Naive thymus-derived CD8-positive, alpha-beta T cell (primary cell): ENCODE results near the gene FMO3. TPM values are rescaled to one million over a fixed set of nuclear protein-coding genes. Genes with fewer than 3 reads are reported as not detected.

Experiments
- ATAC-seq, 2 donors: fragments of 150-1000 bp; cut with Tn5 transposase in 1 of 2; sonication (Bioruptor Pico), chemical (Tn5 transposase) in 1 of 2; 1 replicate in 1 of 2; 2 replicates in 1 of 2; pipeline ENCODE4 v1.10.0; 2021; ENCODE audit warnings: mild to moderate bottlenecking in 2 of 2, moderate library complexity in 2 of 2
- POLR2A ChIA-PET: fragments of 350-600 bp; sonication (Branson Sonifier 250); formaldehyde crosslinking; loops from one replicate; lab custom pipeline; 2021; ENCODE audit warnings: antibody characterized with exemption; lab: Charles Lee
- DNase-seq, 10 donors: peaks; one replicate each; pipeline versions ENCODE4 v3.0.0 to v3.0.0-alpha.2; 2020 to 2022
- H3K27ac Mint-ChIP-seq, 10 donors: one replicate each; pipeline ENCODE4 v1.8.0; 2020 to 2022; ENCODE audit warnings: mild to moderate bottlenecking in 10 of 10, mixed read lengths in 10 of 10, moderate library complexity in 4 of 10, inconsistent platforms in 1 of 10
- H3K27me3 Mint-ChIP-seq, 5 donors: one replicate each; pipeline ENCODE4 v1.8.0; 2021 to 2022; ENCODE audit warnings: mixed read lengths in 5 of 5
- H3K36me3 Mint-ChIP-seq, 3 donors: one replicate each; pipeline ENCODE4 v1.8.0; 2020 to 2022; ENCODE audit warnings: mixed read lengths in 3 of 3, mild to moderate bottlenecking in 2 of 3, inconsistent platforms in 1 of 3
- H3K4me1 Mint-ChIP-seq, 4 donors: one replicate each; pipeline ENCODE4 v1.8.0; 2021 to 2022; ENCODE audit warnings: mixed read lengths in 4 of 4
- H3K4me3 Mint-ChIP-seq, 10 donors: one replicate each; pipeline ENCODE4 v1.8.0; 2020 to 2022; ENCODE audit warnings: mild to moderate bottlenecking in 10 of 10, mixed read lengths in 10 of 10, moderate library complexity in 6 of 10, inconsistent platforms in 1 of 10
- H3K9me3 Mint-ChIP-seq, 9 donors: one replicate each; pipeline ENCODE4 v1.8.0; 2020 to 2022; ENCODE audit warnings: mixed read lengths in 9 of 9, mild to moderate bottlenecking in 3 of 9, inconsistent platforms in 1 of 9, moderate library complexity in 1 of 9
- polyA plus RNA-seq, 3 donors: library from polyadenylated mRNA; unstranded; fragments of 300-500 nt; fragmentation: Illumina TruSeq; gene quantifications; one replicate each; pipeline ENCODE4 v1.2.3, GENCODE V29; 2021
- total RNA-seq, 8 experiments: library from RNA in 2 of 8; stranded (reverse) in 2 of 8; gene quantifications; one replicate each; pipeline ENCODE4 v1.2.3 and lab custom pipeline; 2021 to 2026

The FMO3 gene
- total RNA-seq (not detected), polyA plus RNA-seq (not detected), total RNA-seq (lab: John Stamatoyannopoulos, UW) (0 reads per million in 6 experiments)

DNA sequence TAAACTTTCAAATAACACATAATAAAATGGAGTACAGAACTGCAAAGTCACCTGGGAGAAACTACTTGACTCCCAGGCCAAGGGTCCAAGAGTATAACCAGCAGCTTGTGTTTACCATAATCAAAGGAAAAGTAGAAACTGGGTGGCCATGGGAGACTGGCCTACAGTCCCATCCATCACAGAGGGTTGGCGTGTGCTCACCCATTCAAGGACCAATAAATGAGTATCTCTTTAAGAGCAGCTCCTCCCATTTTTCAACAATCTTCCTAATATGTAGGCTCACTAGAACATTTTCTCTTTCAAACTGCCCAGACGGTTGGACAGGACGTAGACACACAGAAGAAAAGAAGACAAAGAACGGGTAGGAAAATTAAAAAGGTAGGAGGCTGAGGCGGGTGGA is at the start of gene FMO3:
TSS of gene FMO3 (plus strand) at position 302 of the 400 bp plus-strand sequence. CDS start 1,754 bp downstream, outside the sequence.
- H3K4me3 Mint-ChIP-seq, result no peak within 1 kb of the TSS
- DNase-seq (no peak), ATAC-seq (no peak)
- peaks cover 0 to 2% (median 0%) of the 10 kb centered on the region in 9 donors for H3K9me3 Mint-ChIP-seq
- no peaks in the 10 kb centered on the region for H3K4me1 Mint-ChIP-seq
- POLR2A ChIA-PET, result no interaction called here
- H3K27ac Mint-ChIP-seq, result no peak within 1 kb of the TSS
- peaks cover 0 to 4% (median 2%) of the 10 kb centered on the region in 5 donors for H3K27me3 Mint-ChIP-seq
- peaks cover 0 to 3% (median 0%) of the 10 kb centered on the region in 3 donors for H3K36me3 Mint-ChIP-seq

DNA sequence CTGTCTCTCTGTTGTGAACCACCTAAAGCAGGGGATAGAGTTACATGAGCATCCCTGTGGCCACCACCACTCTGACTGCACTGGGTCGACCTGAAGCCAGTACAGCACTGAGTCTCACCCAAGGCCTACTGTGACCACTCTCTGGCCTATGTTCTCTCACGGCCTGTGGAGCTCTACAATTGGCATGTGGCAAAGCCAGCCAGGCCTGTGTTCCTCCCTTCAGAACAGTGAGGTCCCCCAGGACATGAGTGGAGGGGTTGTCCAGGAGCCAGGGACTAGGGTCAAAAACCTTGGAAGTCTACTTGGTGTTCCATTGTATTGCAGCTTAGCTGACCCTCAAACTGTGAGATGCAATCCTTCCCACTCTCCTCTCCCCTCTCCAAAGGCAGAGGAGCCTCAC is 42.7 kb upstream of the FMO3 start:
- no peak for ATAC-seq
- POLR2A ChIA-PET, result no interaction called here
- H3K36me3 Mint-ChIP-seq, result peaks cover 0 to 24% (median 0%) of the 10 kb centered on the region in 3 donors
- peaks cover 8 to 59% (median 35%) of the 10 kb centered on the region in 9 donors for H3K9me3 Mint-ChIP-seq
- no peaks in the 10 kb centered on the region for H3K4me1 Mint-ChIP-seq
- no peak overlapping the region for H3K4me3 Mint-ChIP-seq
- no peak for DNase-seq
- peaks cover 3 to 29% (median 14%) of the 10 kb centered on the region in 5 donors for H3K27me3 Mint-ChIP-seq
- H3K27ac Mint-ChIP-seq, result no peak overlapping the region

DNA sequence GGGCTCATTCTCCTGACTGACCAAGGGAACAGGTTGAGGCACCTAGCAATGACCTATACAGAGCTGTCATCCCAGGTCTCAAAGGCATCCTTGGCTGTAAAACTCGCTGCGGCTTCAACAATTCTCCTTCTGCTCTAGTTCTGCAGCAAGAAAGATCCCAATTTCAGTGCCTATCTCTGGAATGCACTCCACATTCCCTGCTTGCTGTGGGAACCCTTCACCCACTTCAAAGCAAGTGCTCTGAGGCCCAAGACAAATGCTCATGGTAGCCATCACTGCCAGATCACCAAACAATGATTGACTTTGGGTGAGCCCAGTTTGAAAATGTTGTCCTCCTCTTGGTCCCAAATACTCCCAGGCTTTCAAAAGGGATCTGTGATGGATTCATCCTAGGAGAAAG is 37.7 kb upstream of the FMO3 start:
- Mint-ChIP-seq H3K27ac (no peak overlapping the region), H3K36me3 (peaks cover 0 to 10% (median 0%) of the 10 kb centered on the region in 3 donors), H3K4me3 (no peak overlapping the region), H3K4me1 (no peaks in the 10 kb centered on the region), H3K9me3 (peaks cover 0 to 36% (median 10%) of the 10 kb centered on the region in 9 donors), H3K27me3 (peaks cover 8 to 33% (median 20%) of the 10 kb centered on the region in 5 donors)
- ATAC-seq (no peak), DNase-seq (no peak)
- POLR2A ChIA-PET, result no interaction called here

DNA sequence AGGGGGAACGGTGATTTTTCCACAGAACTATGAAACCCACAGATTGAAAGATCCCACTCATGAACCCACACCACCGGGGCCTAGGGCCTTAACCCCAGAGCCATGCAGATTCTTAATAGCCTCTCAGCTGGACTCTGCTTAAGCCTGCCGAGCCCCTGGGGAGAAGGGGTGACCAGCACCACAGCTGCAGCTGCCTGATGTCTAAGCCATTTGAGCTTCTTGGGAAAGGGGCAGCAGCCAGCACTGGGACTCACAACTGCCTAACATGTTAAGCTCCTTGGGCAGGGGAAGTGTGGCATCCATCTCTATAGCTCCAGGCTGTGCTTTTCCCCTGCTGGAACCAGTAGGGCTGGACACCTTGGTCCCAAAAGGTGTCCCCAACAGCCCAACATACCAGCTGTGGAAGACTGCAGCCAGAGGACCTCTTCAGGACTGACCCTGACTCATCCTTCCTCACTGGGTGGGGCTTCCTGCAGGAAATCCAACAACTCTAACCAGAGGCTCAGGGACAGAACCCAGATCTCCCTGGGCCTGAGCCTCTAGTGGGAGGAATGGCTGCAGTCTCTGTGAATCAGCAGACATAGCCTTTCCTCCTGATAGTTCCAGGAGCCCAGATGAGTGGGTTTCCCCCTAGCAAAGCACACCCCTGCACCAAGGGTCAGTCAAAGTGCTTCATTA is 34.6 kb upstream of the FMO3 start:
- POLR2A ChIA-PET, result no interaction called here
- peaks cover 0 to 37% (median 4%) of the 10 kb centered on the region in 9 donors for H3K9me3 Mint-ChIP-seq
- no peak for ATAC-seq
- no peaks in the 10 kb centered on the region for H3K4me1 Mint-ChIP-seq
- H3K4me3 Mint-ChIP-seq, result no peak overlapping the region
- peaks cover 0 to 4% (median 0%) of the 10 kb centered on the region in 3 donors for H3K36me3 Mint-ChIP-seq
- no peak for DNase-seq
- H3K27ac Mint-ChIP-seq, result peak overlapping the region in 1 of 10 donors; percentile 80
- H3K27me3 Mint-ChIP-seq, result peaks cover 8 to 23% (median 12%) of the 10 kb centered on the region in 5 donors

DNA sequence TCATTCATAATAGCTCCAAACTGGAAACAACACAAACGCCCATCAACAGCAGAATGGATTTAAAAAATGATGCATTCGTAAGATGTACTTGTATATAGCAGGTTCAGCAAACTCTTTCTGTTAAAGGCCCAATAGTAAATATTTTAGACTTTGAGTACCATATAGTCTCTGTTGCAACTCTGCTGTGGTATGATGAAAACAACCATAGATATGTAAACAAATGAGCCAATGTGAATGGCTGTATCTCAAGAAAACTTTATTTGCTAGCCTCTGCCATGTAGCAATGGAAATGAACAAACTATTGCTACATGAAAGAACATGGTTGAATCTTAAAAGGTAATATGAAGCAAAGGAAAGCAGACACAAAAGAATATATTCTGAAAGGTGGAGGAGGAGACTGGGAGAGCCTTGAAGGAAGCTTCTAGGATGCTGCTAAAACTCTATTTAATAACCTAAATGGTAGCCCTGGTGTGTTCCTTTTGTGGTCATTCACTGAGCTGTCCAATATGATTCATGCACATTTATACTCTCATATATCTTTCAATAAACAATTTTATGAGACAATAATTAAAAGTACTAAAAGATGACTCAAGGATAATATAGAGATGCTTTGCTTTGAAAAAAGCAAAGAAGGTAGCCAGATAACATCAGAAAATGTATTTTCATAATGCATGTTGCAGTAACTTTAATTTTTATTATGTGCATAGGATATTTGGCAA is 29.1 kb upstream of the FMO3 start:
- no peak for ATAC-seq

DNA sequence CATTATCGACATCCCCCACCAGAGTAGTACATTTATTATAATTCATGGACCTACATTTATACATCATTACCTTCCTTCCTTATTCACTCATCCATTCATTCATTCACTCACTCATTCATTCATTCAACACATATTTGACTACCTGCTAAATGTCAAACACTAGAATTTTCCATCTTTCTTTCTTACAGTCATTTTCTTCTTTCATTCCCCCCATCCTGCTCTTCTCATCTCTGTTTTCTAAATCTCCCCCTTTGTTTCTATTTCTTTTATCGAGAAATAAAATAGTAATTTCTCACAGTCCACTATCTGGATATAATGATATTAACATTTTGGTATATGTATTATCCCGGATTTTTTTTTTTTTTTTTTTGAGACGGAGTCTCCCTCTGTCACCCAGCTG is 27.8 kb upstream of the FMO3 start:
- Mint-ChIP-seq H3K27me3 (peaks cover 2 to 10% (median 3%) of the 10 kb centered on the region in 5 donors), H3K36me3 (no peaks in the 10 kb centered on the region), H3K9me3 (peaks cover 0 to 18% (median 2%) of the 10 kb centered on the region in 9 donors), H3K4me3 (no peak overlapping the region), H3K27ac (no peak overlapping the region), H3K4me1 (no peaks in the 10 kb centered on the region)
- DNase-seq (no peak), ATAC-seq (no peak)
- POLR2A ChIA-PET, result no interaction called here

More for the DNA sequence above, 29.1 kb upstream of the FMO3 start:
- H3K4me3 Mint-ChIP-seq, result no peak overlapping the region
- no peaks in the 10 kb centered on the region for H3K36me3 Mint-ChIP-seq
- POLR2A ChIA-PET, result no interaction called here
- peaks cover under 1 to 10% (median 2%) of the 10 kb centered on the region in 5 donors for H3K27me3 Mint-ChIP-seq
- H3K4me1 Mint-ChIP-seq, result no peaks in the 10 kb centered on the region
- H3K27ac Mint-ChIP-seq, result no peak overlapping the region
- peaks cover 0 to 31% (median 2%) of the 10 kb centered on the region in 9 donors for H3K9me3 Mint-ChIP-seq
- no peak for DNase-seq

DNA sequence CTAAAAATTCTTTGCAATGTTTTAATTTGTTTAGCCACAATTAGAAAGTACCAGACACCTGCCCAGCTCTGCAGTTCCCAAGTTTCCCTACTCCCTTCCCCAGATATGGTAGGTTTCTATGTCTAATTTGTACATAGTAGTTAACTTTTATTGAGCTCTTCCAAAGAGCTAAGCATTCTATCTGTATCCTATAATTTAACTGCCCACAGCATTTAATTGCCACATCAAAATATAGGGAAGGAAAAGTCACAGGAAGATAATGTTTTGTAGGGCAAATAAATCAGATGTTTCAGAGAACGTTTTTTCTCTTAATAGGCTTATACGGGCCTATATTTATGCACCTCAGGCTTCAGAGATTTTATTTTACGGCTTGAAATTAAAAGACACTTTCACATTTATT is 15.7 kb upstream of the FMO3 start:
- Mint-ChIP-seq H3K4me1 (no peaks in the 10 kb centered on the region), H3K27ac (no peak overlapping the region), H3K4me3 (no peak overlapping the region), H3K9me3 (peaks cover 0 to 2% (median 0%) of the 10 kb centered on the region in 9 donors), H3K36me3 (no peaks in the 10 kb centered on the region), H3K27me3 (peaks cover 2 to 22% (median 12%) of the 10 kb centered on the region in 5 donors)
- ATAC-seq (no peak), DNase-seq (no peak)
- POLR2A ChIA-PET, result no interaction called here

DNA sequence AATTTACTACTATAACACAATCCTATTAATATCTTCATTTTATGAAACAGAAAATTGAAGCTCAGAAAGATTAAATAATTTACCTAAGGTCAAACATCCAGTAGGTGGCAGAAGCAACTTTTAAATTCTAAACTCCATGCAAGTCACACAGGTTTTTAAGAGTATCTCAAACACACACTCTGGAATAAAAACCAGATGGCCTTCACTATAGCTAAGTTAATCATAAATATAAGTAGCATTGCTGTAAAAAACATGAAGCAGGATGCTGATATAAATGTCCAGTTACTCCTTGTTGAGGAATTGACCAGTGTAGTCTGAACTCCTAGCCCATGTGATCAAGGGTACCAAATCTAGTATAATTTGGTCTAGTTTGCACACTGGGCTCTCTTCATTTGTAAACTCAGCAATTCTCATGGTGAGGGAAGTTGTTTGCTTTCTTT is 9.4 kb upstream of the FMO3 start:
- peaks cover 0 to 2% (median 0%) of the 10 kb centered on the region in 9 donors for H3K9me3 Mint-ChIP-seq
- DNase-seq (no peak), ATAC-seq (no peak)
- no peaks in the 10 kb centered on the region for H3K4me1 Mint-ChIP-seq
- H3K36me3 Mint-ChIP-seq, result no peaks in the 10 kb centered on the region
- H3K27me3 Mint-ChIP-seq, result peaks cover 2 to 20% (median 8%) of the 10 kb centered on the region in 5 donors
- H3K4me3 Mint-ChIP-seq, result no peak overlapping the region
- H3K27ac Mint-ChIP-seq, result no peak overlapping the region
- POLR2A ChIA-PET, result no interaction called here

DNA sequence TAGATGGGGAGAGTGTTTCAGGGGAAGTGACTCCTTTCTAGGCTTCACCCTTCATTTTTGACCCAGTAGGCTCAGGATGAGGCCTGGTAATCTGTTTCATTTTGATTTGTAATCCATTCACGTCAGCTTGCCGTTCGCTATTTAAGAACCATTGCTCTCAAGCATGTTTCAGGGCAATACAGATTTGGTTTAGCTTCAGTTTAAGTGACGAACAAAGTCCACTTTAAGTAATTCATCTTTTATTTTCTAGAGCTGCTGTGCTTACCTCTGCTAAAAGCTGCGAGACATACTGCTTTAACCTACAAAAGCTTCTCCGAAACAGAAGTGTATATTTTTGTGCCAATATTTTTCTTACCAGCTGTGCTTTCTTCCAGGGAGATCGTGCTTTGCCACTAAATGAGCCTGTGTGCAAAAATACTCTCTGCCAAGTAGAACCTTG is 8.9 kb upstream of the FMO3 start:
- H3K9me3 Mint-ChIP-seq, result peaks cover 0 to 2% (median 0%) of the 10 kb centered on the region in 9 donors
- H3K27me3 Mint-ChIP-seq, result peaks cover 2 to 19% (median 3%) of the 10 kb centered on the region in 5 donors
- POLR2A ChIA-PET, result no interaction called here
- DNase-seq (no peak), ATAC-seq (no peak)
- no peak overlapping the region for H3K27ac Mint-ChIP-seq
- H3K4me1 Mint-ChIP-seq, result no peaks in the 10 kb centered on the region
- H3K4me3 Mint-ChIP-seq, result no peak overlapping the region
- H3K36me3 Mint-ChIP-seq, result no peaks in the 10 kb centered on the region

DNA sequence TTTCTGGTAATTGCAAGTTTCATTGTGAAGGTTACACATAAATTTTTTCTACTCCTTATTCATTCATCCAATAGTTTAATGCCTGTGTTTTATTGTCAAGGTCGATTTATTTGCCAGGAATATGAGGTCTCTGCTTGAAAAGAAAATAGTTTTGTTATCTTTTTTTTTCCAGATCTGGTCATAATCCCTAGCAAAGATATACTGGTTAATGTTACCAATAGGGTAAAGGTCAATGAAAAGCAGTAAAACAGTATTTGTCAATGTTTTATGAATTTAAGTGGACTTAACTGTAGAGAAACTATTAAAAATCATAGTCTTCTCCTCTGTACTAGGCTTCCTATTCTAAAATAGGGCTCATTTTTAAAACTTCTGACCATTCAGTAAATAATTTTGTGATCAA is 8.1 kb upstream of the FMO3 start:
- peaks cover 0 to 2% (median 0%) of the 10 kb centered on the region in 9 donors for H3K9me3 Mint-ChIP-seq
- POLR2A ChIA-PET, result no interaction called here
- H3K4me1 Mint-ChIP-seq, result no peaks in the 10 kb centered on the region
- H3K4me3 Mint-ChIP-seq, result no peak overlapping the region
- DNase-seq (no peak), ATAC-seq (no peak)
- no peak overlapping the region for H3K27ac Mint-ChIP-seq
- peaks cover 0 to 3% (median 0%) of the 10 kb centered on the region in 3 donors for H3K36me3 Mint-ChIP-seq
- H3K27me3 Mint-ChIP-seq, result peaks cover 0 to 18% (median 3%) of the 10 kb centered on the region in 5 donors

DNA sequence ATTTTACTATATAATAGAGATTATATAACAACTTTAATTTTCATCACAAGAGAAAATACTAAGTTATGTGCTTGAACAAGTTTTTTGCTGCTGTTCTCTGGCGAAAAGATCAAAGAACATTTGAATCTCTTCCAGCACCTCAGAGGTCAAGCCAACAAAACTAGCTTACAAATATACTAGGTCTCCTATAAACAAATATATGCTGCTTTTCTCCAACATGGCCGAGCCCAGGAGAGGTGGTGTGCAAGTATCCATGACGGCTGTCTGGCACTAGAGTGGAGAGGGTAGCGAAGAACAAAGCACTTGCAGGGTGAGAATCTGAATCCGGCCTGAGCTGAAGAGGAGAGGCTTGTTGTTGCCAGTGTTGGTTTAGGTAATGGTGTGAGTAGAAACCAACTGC is 7.5 kb upstream of the FMO3 start:
- Mint-ChIP-seq H3K27me3 (peaks cover 0 to 18% (median 3%) of the 10 kb centered on the region in 5 donors), H3K36me3 (peaks cover 0 to 3% (median 0%) of the 10 kb centered on the region in 3 donors), H3K9me3 (peaks cover 0 to 2% (median 0%) of the 10 kb centered on the region in 9 donors), H3K27ac (no peak overlapping the region), H3K4me1 (no peaks in the 10 kb centered on the region), H3K4me3 (no peak overlapping the region)
- ATAC-seq (no peak), DNase-seq (no peak)
- POLR2A ChIA-PET, result no interaction called here

DNA sequence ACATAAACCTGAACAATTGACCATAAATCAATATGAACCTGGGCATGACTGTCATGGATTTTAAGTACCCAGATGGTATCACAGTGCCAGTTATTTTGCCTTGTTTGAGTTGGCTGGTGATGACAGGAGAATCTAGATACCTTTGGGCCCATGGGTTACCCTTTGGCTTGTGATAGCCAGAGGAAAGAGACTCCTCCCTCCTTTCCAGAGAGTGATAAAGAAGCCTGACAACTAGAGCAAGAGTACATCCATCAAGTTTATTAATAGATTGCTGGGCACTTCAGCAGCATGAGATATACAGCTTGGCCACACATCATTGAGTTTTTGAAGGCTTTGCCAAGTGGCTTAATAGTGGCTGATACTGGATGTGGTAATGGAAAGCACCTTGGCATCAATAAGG is 6.6 kb upstream of the FMO3 start:
- Mint-ChIP-seq H3K27me3 (peaks cover 0 to 18% (median 3%) of the 10 kb centered on the region in 5 donors), H3K4me1 (no peaks in the 10 kb centered on the region), H3K4me3 (no peak overlapping the region), H3K9me3 (peaks cover 0 to 2% (median 0%) of the 10 kb centered on the region in 9 donors), H3K36me3 (peaks cover 0 to 3% (median 0%) of the 10 kb centered on the region in 3 donors), H3K27ac (no peak overlapping the region)
- ATAC-seq, result no peak
- no peak for DNase-seq
- POLR2A ChIA-PET, result no interaction called here

DNA sequence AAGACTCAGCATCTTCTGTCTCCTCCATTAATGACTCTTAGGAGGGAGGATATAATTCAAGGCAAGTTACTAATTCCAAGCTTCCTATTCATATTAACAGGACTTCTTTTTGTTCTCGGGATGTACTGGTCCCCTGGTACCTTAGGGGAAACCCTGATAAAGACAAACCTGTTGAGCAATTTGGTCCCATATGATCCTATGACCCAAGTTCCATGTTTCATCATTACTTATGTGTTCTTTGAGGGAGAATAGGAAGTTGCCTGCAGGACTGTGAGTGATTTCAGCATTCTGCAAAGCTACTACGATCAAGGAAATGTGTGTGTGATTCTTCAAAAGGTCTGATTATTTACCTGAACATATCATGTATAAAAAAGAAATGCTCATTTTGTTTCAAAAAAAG is 5.8 kb upstream of the FMO3 start:
- Mint-ChIP-seq H3K9me3 (no peaks in the 10 kb centered on the region), H3K27ac (no peak overlapping the region), H3K4me3 (no peak overlapping the region), H3K36me3 (peaks cover 0 to 3% (median 0%) of the 10 kb centered on the region in 3 donors), H3K27me3 (peaks cover 0 to 16% (median 3%) of the 10 kb centered on the region in 5 donors), H3K4me1 (no peaks in the 10 kb centered on the region)
- DNase-seq (no peak), ATAC-seq (no peak)
- POLR2A ChIA-PET, result no interaction called here
